HG02970 (cell line): ENCODE data around the gene IL2RA.
"Not testable (repeated sequence)": the region's sequence is repeated elsewhere in the genome, so short reads cannot be mapped to it uniquely, and the experiment has no call there.

Experiments
- ATAC-seq: cut with Tn5 transposase; IDR thresholded peaks from one replicate; pipeline ENCODE4 v1.9.1; 2021; ENCODE audit warnings: mild to moderate bottlenecking, moderate library complexity, moderate number of reproducible peaks; ENCODE audit not compliant: unreplicated experiment, low FRiP score

The IL2RA gene

GRCh38 chr10:5965266-5965665 lies 96.9 kb downstream of the IL2RA start:
- no peak for ATAC-seq

DNA sequence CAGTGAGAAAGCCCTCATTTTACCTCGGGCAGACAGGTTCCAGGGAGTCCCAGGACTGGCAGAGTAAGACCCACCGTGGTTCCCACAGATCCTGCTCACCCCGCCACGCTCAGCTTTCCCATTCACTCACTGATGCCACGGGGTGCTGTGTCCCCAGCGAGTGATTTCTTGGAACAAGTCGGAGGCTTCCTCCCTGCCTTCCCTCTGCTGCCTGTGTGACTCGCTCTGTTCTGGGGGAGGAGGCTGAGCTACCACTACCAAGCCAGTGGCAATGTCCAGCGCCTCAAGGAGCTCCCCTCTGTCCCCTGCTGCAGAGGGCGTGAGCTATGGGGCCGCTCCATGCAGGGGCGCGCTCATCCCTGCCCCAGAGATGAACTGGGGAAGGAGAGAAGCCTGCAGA lies 97.4 kb downstream of the IL2RA start:
- no peak for ATAC-seq

DNA sequence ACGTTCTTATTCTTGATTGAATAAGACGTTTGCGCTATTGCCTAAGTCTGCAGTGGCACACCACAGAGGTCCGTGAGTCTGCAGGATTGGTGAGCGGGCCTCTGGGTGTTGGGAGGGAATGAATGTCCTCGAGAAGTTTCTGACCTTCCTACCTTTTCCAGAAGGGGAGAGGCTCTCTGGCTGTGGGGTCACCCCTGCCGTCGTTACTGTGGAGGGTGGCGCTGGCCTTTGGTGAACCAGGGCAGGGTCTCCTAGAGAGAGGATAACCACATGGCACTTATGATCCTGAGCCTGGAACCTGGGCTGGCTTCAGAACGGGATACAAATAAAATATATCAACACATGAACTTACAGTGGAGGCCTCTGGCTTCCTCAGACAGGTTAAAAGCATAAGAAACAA lies 98.6 kb downstream of the IL2RA start:
- no peak for ATAC-seq

GRCh38 chr10:5963071-5963470 lies 99.1 kb downstream of the IL2RA start:
- no peak for ATAC-seq

DNA sequence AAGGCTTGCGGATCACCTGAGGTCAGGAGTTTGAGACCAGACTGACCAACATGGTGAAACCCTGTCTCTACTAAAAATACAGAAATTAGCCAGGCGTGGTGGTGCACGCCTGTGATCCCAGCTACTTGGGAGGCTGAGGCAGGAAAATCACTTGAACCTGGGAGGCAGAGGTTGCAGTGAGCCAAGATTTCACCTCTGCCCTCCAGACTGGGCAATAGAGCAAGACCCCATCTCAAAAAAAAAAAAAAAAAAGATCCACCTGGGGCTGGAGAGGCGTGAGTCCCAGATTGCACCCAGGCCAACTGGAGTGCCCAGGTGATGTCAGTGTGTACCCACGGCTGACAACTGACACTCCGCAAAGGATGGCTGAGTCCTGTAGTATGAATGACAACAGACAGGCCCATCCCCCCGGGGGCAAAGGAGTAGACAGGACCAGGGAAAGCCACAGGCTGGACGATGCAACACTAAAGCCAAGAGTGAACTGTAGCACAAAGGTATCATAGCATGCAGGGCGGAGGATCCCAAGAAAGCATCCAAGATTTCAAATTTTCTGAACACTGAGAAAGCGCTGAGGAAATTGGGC lies 99.7 kb downstream of the IL2RA start:
- not testable (repeated sequence) for ATAC-seq

DNA sequence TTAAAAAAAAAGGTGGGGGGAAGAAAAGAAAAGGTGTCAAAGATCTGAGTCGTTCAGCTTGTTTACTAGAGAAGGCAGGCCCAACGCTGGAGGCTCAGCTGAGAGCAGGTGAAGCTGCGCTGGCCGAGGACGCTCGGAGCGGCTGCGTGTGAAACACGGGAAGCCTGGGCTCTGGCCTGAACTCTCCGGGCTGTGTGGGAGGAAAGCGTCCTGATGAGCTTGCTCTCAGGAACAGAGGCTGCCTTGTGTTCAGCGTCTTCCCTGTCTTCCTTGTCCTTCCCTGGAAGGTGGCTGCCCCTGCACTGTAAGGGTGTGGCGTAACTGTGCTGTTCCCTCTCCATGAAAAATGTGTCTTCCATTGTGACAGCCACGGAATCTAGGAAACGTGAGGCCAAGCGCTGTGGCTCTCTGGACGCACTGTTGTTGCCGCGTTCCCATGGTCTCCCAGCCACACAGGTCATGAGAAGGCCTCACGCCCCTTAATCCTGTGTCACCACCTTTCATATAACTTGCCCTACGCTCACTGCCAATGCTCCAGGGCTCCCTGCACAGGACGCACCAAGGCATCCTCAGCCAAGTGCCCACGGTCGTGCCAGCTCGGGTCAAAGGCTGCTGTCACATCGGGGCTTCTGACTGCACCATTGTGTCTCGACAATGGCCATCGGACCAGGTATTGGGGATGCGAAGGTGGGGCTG lies 100.6 kb downstream of the IL2RA start:
- ATAC-seq: no peak

GRCh38 chr10:5960973-5961275 lies 101.2 kb downstream of the IL2RA start:
- ATAC-seq: not testable (repeated sequence)
